Measurements from ENCODE around the gene ALOXE3.

- TF ChIP-seq ZNF565 (CRISPR knock-in tag; conservative IDR thresholded peaks at IDR 0.05; ENCODE audit: low read depth) (no peak), CREB5 (CRISPR knock-in tag; IDR thresholded peaks at IDR 0.05; ENCODE audit: low read depth) (no peak), PATZ1 (CRISPR knock-in tag; IDR thresholded peaks at IDR 0.05; ENCODE audit: borderline replicate concordance) (no peak), ESRRG (CRISPR knock-in tag; IDR thresholded peaks at IDR 0.05) (no peak), PPARA (CRISPR knock-in tag; IDR thresholded peaks at IDR 0.05; ENCODE audit: borderline replicate concordance) (no peak), TOX (CRISPR knock-in tag; IDR thresholded peaks at IDR 0.05; ENCODE audit: borderline replicate concordance) (no peak), ZC3H10 (CRISPR knock-in tag; IDR thresholded peaks at IDR 0.05) (no peak), ZNF70 (CRISPR knock-in tag; IDR thresholded peaks at IDR 0.05) (no peak), ZFP3 (CRISPR knock-in tag; IDR thresholded peaks at IDR 0.05) (no peak), ZFP30 (CRISPR knock-in tag; IDR thresholded peaks at IDR 0.05) (no peak)
- TF ChIP-seq, protein P1, sequence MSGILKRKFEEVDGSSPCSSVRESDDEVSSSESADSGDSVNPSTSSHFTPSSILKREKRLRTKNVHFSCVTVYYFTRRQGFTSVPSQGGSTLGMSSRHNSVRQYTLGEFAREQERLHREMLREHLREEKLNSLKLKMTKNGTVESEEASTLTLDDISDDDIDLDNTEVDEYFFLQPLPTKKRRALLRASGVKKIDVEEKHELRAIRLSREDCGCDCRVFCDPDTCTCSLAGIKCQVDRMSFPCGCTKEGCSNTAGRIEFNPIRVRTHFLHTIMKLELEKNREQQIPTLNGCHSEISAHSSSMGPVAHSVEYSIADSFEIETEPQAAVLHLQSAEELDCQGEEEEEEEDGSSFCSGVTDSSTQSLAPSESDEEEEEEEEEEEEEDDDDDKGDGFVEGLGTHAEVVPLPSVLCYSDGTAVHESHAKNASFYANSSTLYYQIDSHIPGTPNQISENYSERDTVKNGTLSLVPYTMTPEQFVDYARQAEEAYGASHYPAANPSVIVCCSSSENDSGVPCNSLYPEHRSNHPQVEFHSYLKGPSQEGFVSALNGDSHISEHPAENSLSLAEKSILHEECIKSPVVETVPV (CRISPR knock-in tag; IDR thresholded peaks at IDR 0.05), result no peak
- TF ChIP-seq, protein P2, sequence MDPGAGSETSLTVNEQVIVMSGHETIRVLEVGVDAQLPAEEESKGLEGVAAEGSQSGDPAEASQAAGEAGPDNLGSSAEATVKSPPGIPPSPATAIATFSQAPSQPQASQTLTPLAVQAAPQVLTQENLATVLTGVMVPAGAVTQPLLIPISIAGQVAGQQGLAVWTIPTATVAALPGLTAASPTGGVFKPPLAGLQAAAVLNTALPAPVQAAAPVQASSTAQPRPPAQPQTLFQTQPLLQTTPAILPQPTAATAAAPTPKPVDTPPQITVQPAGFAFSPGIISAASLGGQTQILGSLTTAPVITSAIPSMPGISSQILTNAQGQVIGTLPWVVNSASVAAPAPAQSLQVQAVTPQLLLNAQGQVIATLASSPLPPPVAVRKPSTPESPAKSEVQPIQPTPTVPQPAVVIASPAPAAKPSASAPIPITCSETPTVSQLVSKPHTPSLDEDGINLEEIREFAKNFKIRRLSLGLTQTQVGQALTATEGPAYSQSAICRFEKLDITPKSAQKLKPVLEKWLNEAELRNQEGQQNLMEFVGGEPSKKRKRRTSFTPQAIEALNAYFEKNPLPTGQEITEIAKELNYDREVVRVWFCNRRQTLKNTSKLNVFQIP (CRISPR knock-in tag; IDR thresholded peaks at IDR 0.05; ENCODE audit: borderline replicate concordance, low read depth), result no peak
These were observed 45.0 kb upstream of the ALOXE3 start for GRCh38 chr17:8162997-8163977.

Measured in SK-N-SH treated with all-trans-retinoic acid at 6 μM for 48 hours (cell line).